Measurements from ENCODE around the gene DENND6B.

Gene DENND6B

DNA sequence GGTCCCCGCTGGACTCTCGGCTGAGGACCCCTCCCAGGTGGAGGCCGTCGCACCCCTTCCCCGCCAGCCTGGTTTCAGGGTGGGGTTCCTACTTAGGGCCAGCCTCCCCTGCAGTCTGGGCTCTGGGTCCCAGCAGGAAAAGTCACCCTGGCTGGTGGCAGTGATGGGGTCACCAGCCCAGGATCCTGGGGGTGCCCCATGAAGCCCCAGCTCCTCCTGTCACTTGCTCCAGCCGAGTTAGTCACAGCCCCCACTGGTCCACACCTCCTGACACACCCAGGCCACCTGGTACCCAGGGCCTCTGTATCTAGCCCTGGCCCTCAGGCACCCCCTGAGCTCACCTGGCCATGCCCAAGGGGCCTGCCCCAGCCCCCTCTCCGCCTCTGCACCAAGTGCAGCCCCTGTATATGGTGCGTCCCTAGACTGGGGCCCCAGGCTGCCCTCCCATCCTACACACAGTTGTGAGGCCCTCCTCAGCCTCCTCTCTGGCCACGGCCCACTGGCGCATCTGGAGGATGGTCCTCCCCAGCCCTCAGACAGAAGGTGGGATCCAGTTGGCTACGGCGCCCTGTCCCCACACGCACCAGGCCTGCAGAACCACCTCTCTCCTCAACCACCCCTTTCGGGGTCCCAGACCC lies 26.1 kb downstream of the DENND6B start:
- no peak for DNase-seq

DNA sequence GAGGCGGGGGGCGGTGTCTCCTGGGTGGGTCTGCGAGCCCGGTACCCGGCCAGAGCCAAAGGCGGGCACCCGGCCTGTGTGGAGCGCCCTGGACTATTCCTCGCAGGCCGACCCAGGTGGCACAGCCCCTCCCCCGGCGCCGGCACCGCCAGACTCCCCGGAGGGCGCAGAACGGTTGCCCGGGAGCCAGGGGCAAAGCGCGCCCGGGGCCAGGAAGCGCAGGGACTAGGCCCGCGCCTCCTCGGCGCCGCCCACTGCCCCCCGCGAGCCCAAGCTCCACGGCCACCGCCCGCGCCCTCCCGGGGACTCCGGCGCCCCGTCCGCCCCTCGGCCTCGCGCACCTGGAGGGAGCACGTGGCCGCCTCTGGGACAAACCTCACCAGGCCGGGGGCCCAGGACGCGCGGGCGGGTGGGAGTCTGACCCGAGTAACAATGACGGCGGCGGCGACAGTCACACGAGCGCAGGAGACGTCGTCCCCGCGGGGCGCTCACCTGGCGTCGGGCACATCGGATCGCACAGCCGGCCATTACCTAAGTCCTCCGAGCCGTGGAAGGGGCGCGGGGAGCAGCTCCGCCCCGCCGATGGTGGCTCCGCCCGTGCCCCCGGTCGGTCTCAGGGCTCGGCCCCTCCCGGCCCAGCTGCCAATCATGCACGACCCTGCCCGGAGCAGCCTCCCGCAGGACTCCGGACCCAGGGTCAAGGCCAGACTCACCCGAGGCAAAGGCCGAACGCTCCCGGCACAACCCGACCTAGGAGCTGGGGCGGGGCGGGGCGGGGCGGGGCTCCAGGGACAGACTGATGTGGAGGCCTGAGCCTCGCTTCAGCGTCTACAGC lies 26.8 kb downstream of the DENND6B start:
- DNase-seq: no peak

DNA sequence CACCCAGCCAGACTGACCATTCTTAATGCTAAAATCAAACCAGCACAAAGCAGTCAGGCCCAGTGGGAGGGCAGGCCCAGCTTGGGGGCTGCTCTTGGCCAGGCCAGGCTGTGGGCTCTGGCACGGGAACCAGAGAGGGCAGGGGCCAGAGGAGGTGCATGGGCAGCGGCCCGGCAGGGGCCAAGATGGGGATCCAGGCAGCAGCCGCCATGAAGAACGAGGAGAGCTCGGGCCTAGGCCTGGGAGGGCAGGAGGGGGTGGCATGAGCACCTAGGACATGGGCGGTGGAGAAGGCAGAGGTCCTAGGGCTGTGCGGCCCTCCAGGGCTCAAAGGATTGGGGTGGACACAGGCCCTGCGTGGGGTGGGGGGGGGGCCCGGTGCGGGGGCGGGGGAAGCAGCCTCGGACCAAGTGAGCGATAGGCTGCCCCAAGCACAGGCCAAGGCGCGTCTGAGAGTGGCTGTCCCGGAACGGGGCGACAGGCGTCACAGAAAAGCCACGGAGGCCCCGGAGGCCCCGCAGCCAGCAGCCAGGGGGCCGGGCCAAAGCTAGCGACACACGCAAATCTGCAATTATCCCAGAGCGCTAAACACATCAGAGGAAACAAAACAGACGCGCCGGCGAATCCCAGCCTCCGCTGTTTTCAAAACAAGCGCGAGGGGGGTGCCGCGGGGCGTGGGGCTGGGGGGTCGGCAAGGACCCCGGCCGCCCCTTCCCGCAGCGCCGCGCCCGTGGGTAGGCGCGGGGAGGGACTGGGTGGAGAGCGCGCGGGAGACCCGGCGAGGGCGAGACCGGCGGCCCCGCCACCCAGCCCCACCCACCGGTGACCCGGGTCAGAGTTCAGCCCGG lies 27.7 kb downstream of the DENND6B start:
- DNase-seq: no peak

DNA sequence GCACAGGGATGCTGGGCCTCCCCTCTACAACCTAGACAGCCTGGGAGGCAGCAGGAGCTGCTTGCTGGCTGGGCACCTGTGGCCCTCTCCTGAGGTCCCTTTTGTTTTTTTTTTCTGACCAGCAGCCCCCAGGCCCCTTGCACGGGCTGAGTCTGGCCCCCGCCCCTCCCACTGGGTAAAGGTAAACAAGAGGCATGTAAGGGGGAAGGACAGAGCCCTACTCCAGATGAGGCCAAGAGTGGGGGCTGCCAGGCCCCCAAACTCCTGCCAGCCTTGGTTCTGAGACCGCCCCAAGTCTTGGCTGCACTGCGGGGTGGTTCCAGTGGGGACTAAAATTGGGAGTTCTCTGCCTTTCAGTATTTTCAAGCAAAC lies 28.6 kb downstream of the DENND6B start:
- no peak for DNase-seq

DNA sequence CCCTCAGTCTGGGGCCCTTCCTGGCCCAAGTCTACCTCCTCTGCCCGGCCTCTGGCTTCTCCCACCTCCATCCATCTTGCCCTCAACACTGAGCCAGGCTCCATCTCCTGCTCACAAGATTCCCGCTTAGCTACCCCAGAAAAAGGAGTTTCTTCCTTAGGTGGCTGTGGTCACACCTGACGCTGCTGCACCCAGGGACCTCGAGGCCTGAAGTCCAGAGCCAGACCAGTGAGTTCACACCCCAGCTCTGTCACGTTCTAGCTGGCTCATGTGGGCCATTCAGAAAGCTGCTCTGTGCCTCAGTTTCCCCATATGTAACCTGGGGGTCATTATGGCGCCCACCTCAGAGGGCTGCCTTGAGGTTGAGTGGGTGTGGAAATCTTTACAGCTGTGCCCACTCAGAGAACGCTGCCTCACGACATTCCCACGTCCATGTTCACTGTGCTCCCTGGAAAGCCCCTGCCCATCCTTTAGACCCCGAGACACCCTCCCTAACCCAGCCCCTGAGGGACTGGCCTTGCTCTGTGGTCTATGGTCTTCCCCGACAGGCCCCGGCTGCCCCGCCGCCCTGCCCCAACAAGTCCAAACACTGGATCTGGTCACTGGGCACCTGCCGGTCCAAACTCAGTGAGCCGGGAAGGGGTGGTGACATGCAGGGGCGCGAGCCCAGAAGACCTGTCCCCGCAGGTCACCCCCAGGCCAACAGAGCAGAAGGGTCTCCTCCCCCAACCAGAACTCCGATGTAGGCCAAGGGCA lies 29.1 kb downstream of the DENND6B start:
- DNase-seq: no peak

DNA sequence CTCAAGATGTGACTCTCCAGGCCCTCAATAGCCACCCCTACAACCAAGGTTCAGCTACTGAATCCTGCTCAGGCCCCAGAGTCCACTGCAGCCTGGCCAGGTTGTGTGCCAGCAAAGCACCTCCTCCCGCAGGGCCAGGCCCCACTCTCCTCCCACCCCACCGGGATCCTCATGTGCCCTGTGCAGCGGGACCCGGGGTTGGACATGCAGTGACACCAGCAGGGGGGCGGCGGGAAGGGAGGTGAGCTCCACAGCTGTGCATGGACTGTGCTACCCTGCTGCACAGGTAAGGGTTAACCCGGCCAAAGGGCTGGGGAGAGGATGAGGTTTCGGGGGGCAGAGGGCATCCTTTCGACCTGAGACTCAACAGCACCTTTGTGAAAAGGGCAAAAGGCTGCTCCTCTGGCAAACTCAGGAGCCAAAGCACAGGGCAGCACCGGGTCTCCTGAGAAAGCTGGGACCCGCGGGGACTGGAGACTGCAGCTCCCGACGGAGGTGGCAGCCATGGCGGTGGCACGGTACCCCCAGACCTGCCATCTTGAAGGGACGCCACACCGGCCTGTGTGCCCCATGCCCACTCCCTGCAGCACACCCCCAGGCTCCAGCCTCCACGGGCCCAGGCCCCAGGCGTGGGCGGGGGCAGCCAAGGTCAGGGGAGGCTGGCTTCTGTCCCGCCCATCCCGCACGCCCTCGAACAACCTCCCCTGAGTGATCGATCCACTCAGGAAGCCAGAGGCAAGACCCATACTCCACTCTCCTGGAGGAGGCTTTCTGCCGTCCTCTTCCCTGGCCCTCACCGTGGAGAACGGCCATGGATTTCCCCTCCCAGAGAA lies 29.9 kb downstream of the DENND6B start:
- DNase-seq: no peak

DNA sequence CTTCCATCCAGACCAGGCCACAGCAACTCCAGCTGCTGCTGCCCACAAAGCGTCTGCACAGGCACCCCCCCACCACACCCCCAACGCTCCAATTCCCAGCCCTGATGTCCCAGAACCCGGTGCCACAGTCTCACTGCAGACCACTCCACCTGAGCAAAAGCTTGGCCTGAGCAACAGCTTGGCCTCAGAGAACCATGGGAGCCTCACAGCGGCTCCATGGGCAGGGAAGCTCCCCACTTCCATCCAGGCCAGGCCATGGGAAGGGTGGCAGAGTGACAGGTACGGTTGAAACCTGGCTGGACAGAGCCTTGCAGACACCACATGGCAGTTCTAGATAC lies 32.5 kb downstream of the DENND6B start:
- DNase-seq: no peak

DNA sequence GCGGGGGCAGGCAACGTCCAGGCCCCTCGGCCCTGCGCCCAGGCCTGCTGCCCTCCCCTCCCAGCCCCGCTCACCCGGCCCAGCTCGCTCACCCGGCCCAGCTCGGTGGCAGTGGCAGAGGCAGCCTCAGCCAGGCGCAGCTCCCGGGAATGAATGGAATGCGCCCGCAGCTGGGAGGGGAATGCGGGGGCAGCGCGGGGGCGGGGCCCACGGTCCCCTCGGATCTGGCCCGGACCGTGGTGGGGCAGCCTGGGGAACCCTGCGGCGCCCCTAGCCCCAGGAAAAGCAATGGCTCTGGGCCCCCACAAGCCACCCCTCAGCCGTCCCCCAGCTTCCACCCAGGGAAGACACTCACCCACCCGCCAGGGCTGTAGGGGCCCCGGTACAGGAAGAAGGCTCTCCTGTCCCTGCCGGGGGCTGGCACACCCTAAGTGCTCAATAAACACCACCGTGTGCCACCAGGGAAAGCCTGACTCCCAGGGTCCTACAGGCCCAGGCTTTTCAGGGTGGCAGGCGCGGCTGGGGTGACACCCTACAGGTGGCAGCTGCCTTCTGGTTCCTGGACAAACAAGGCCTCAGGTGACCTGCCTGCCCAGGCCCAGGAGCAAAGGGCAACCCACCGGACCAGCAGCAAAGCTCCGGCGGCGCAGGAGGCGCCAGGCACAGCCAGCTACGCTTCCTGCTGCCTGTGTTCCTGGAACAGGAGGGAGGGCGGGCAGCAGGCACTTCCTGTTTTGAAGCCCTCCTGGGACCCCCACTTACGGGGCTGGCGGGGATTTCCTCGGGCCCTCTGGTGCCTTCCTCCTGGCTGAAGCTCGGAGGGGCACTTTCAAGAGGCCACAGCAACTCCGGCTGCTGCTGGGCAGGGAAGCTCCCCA lies 33.1 kb downstream of the DENND6B start:
- no peak for DNase-seq

DNA sequence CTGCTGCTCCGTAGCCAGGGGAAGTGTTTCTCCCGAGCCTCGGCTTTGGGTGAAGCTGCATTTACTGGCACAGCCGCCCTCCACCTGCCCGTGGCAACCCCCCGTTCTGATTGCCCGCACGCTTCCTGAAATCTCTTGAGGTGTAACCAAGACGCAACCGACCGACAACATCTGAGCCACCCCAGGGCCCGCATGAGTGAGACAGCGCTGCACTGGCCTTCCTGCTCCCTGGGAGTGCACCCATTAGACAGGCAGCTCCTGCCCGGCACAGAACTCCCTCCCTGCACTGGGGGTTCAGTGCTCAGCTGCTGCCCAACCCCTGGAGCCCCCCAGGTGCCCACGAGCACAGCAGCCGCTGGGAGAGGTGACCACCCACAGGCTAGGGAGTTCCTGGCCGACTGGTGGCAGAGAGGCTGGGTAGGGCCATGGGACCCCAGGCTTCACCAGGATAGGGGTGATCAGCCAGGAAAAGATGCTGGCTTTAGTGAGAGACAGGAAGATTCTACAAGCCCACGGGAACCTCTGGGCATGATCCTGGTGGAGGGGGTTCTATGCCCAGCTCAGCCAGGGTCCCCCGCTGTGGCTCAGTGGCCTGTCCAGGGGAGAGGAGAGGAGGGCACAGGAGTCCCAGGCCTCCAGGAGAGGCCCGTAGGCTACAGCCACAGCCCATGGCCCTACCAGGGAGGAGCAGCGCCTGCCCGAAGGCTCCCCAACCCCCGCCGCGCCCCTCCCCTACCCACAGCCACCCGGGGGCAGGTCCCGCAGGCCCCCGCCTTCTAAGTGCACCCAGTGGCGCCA lies 34.0 kb downstream of the DENND6B start:
- no peak for DNase-seq

DNA sequence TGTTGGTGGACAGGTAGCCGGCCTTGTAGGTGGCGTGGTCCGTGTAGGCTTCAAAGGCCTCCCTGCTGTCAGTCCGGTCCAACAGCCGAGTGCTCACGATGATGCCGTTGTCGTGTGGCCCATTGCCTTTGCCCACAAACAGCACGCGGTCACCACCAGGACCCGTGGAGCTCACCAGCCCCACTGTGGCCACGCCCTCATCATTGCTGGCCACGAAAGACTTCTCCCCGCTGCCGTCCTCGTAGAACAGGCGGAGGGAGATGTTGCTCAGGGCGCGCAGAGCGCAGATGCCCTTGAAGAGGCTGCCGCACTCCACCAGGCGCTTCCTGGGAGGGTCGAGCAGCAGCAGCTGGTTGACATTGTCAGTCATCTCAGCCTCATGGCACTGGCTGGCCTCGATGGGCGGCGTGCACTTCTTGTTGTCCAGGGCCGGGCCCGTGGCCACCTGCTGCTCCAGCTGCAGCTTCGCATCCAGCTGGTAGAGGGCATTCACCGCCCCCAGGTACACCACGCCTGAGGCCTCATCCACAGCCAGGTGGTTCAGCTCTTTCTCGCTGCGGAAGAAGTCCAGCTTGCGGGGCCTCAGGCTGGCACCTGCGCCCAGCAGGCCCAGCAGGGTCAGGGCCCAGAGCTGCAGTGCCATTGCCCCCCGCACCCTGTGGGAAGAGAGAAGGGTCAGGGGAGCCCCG lies 36.7 kb downstream of the DENND6B start:
- DNase-seq: no peak

DNA sequence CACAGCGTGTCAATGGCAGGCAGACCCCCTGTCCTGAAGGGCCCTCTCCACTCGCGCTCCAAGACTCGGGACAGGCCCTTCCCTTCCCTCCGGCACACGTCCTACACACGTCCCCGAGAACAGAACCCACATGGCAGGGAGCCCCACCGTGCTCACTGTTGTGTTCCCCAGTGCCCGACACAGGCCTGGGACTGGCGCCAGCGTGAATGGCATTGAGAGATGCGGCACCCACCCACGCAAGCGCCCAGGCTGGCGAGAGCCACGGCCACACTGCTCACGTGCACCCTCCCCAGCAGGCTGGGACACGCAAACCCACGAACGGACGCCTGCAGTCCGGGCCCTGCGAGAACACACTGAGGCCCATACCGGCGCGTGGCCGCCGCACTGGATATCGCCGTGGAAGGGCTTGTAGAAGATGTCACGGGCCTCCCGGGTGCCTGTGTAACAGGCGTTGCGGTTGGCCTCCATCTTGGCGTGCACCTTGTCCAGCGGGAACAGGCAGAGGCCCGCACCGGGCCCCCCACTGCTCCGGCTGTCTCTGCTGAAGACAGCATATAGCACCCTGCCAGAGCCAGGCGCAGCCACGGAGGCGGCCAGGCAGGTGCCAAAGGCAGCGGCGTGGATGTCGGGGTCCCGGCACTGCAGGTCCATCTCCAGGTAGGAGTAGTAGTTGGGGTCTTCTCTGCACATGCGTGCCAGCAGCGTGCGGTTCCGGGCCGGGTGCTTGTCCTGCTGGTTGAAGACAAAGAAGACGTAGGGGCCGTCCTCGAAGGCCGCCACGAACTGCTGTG lies 37.5 kb downstream of the DENND6B start:
- no peak for DNase-seq

DNA sequence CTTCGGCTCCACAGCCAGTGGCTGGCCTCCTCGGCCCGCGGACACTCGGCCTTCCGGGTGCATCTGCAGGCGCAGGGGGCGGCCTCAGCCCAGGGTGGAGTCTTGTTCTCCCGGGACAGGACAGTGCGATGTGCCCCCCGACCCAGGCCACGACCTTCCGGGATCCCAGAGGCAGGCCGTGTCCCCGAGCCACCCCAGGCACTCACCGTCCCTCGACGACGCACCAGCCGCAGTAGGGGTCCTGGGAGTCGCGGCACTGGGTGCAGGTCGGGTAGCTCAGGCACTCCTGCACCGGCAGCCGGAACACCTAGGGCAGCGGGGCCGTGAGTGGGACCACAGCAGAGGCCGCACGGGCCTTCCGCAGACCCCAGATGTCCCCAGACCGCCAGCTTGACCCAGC lies 39.1 kb downstream of the DENND6B start:
- DNase-seq: no peak

DNA sequence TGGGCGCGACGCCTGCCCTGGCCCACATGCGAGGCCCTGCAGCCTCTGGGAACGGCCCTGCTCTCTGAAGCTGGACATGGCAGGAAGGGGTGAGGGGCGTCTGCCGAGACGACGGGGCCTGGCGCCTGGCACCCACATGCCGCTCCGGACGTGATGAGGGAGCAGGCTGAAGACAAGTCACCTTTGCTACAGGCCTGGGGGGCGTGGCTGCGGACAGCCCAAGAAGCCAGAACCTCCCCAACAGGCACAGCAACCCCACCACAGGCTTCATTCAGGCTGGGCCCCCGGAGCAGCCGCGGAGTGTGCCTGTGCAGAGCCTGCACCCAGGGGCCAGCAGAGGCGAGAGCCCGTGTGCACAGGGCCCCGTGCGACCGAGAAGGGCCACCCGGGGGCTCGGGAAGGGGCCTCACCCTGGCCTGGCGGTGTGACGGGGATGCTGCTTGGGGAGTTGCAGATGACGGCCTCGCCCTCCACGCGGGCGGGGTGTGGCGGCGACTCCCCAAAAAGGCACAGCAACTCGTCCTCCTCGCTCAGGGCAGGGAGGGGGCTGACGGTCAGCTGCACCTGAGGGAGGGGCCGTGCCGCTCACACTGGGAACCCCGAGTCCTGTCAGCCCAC lies 40.0 kb downstream of the DENND6B start:
- no peak for DNase-seq

DNA sequence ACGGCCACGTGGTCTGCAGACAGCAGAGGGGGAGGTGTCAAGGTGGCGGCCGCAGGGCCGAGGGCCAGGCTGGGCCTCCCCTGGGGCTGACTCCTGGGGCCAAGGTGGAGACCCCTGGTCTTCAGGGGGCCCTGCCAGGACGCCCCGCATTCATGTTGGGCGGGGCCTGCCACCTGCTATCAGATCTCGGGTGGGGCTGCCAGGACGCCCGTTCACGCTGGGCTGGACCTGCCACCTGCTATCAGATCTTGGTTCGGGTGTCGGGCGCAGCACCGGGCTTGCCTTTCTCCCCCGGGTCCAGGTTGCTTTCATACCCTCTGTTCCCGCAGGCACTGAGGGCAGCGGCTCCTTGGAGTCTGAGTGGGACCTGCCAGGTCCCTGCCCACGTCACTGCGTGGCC lies 40.5 kb downstream of the DENND6B start:
- DNase-seq: no peak

DNA sequence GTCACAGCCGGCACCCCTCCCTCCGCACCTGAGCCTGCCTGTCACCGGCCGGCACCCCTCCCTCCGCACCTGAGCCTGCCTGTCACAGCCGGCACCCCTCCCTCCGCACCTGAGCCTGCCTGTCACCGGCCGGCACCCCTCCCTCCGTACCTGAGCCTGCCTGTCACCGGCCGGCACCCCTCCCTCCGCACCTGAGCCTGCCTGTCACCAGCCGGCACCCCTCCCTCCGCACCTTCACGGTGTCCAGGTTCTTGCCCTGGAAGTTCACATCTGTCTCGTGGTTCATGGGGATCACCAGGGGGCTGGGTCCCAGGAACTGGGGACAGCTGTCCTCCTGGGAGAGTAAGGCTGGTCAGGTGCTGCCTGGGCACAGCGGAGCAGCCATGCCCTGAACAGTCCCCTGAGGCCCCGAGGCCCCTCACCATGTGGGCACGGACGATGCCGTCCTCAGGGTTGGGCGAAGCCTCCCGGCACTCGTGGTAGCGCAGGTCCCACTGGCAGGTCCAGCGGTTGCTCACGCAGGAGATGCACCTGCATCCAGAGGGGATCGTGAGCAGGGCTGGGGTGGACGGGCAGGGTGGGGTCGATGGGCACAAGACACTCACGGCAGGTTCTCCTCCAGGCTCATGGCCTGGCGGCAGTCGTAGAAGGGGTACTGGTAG lies 41.1 kb downstream of the DENND6B start:
- no peak for DNase-seq

DNA sequence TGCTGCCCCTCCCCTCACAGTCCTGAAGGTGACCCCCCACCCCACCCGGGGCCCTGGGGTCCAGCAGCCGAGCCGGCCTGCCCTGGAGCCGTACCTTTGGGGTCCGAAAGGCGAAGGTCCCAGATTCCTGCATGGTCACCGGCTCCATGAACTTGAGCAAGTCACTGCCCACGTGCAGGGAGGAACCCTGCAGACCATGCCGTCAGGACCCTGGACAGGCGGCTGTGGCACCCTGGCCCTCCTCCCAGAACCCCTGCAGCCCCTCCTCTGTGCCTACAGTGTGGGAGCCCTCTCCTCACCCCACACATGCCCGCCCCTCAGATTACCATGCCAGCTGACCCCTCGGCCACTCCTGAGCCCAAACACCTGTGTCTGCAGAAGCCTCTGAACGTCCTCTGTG lies 42.3 kb downstream of the DENND6B start:
- DNase-seq: no peak

DNA sequence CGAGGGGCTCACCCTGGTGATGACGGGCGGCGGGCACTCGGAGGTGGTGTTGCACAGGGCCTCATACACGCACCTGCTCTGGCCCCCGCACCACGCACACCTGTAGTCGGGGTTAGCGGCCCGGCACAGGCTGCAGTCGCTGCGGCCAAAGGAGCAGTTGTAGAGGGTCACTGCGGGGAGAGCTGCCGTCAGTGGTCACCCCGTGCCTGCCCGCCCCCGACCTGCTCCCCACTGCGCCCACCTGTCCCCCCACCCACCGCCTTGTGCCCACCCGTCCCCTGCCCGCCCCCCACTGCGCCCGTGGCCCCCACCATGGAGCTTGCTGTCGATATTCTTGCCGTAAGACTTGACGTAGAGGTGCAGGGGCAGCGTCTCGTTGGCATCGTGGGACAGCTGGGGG lies 43.0 kb downstream of the DENND6B start:
- no peak for DNase-seq

Data from stimulated activated CD4-positive, alpha-beta T cell treated with anti-CD3 and anti-CD28 coated beads, Interleukin-4, amount 100 ng/mL, for 24 hours (primary cell).